MM.1S (cell line): ENCODE data around the gene LLPH.

Source experiments
- DNase-seq: peaks from one replicate; pipeline ENCODE4 v3.0.0-alpha.2; 2015
- H2AFZ ChIP-seq: fragments of 300-600 bp; sonication (generic); 2 replicates; pipeline ENCODE4 v1.6.0; 2016; ENCODE audit warnings: antibody characterized with exemption, low read length
- H3F3A ChIP-seq: fragments of 300-600 bp; sonication (generic); 2 replicates; pipeline ENCODE4 v1.6.1; 2016; ENCODE audit warnings: mild to moderate bottlenecking, antibody characterized with exemption, low read length, moderate library complexity, mixed read lengths; ENCODE audit not compliant: insufficient read depth
- H3K27ac ChIP-seq: fragments of 300-600 bp; sonication (generic); 2 replicates; pipeline ENCODE4 v1.5.1; 2016; ENCODE audit warnings: mild to moderate bottlenecking, low read length
- H3K27me3 ChIP-seq: fragments of 300-600 bp; sonication (generic); replicated peaks from 2 replicates; pipeline ENCODE4 v1.6.0; 2016; ENCODE audit warnings: low read length; ENCODE audit not compliant: insufficient read depth
- H3K36me3 ChIP-seq: fragments of 300-600 bp; sonication (generic); replicated peaks from 2 replicates; pipeline ENCODE4 v1.6.1; 2016; ENCODE audit warnings: mild to moderate bottlenecking, low read length, mixed read lengths; ENCODE audit not compliant: insufficient read depth
- H3K4me1 ChIP-seq: fragments of 300-600 bp; sonication (generic); 2 replicates; pipeline ENCODE4 v1.6.1; 2016; ENCODE audit warnings: low read length, mixed read lengths
- H3K4me2 ChIP-seq: fragments of 300-600 bp; sonication (generic); 2 replicates; pipeline ENCODE4 v1.6.0; 2016; ENCODE audit warnings: low read depth, low read length
- H3K4me3 ChIP-seq: fragments of 300-600 bp; sonication (generic); 2 replicates; pipeline ENCODE4 v1.5.1; 2016; ENCODE audit warnings: low read length, mixed read lengths
- H3K79me2 ChIP-seq: fragments of 300-600 bp; sonication (generic); 2 replicates; pipeline ENCODE4 v1.6.1; 2016; ENCODE audit warnings: mixed run types, low read length, mixed read lengths
- H3K9ac ChIP-seq: fragments of 300-600 bp; sonication (generic); 2 replicates; pipeline ENCODE4 v1.6.1; 2016; ENCODE audit warnings: low read length, mixed read lengths
- H3K9me2 ChIP-seq: fragments of 300-600 bp; sonication (generic); replicated peaks from 2 replicates; pipeline ENCODE4 v1.6.1; 2016; ENCODE audit warnings: mild to moderate bottlenecking, low read length, mixed read lengths; ENCODE audit not compliant: insufficient read depth
- H3K9me3 ChIP-seq: fragments of 300-600 bp; sonication (generic); replicated peaks from 2 replicates; pipeline ENCODE4 v1.6.1; 2016; ENCODE audit warnings: mild to moderate bottlenecking, low read length, mixed read lengths; ENCODE audit not compliant: insufficient read depth
- H4K20me1 ChIP-seq: fragments of 300-600 bp; sonication (generic); 2 replicates; pipeline ENCODE4 v1.6.1; 2016; ENCODE audit warnings: mild to moderate bottlenecking, low read length, moderate library complexity, mixed read lengths; ENCODE audit not compliant: insufficient read depth
- CTCF ChIP-seq: fragments of 300-600 bp; sonication (generic); IDR thresholded peaks from 2 replicates; pipeline ENCODE4 v1.5.1; 2016; ENCODE audit warnings: antibody characterized with exemption, low read length, mixed read lengths
- EZH2 ChIP-seq: fragments of 300-600 bp; sonication (generic); optimal IDR thresholded peaks from 2 replicates; pipeline ENCODE3; 2017; ENCODE audit warnings: low read depth, mild to moderate bottlenecking, antibody characterized with exemption, low read length, mixed read lengths
- EZH2phosphoT487 ChIP-seq: fragments of 300-600 bp; sonication (generic); IDR thresholded peaks from 2 replicates; pipeline ENCODE4 v1.6.1; 2018; ENCODE audit warnings: antibody characterized with exemption, low read length

Gene LLPH

GRCh38 chr12:66127650-66128049 lies 2.9 kb downstream of the LLPH start:
- Histone ChIP-seq H3K9me3 (no peaks in the 10 kb centered on the region), H3K4me2 (no peak overlapping the region), H3K9ac (no peak overlapping the region), H3K36me3 (peaks cover 19% of the 10 kb centered on the region), H3F3A (0 out of 2 replicates have a peak, but pooled peaks cover 15% of the 10 kb centered on the region), H3K9me2 (no peaks in the 10 kb centered on the region), H2AFZ (no peak overlapping the region), H3K4me3 (no peak overlapping the region), H3K27ac (no peak overlapping the region), H3K79me2 (peaks cover 74% of the 10 kb centered on the region), H4K20me1 (no peaks in the 10 kb centered on the region), H3K4me1 (peaks cover 9% of the 10 kb centered on the region), H3K27me3 (no peaks in the 10 kb centered on the region)
- TF ChIP-seq CTCF, result no peak
- no peak for TF ChIP-seq EZH2
- TF ChIP-seq EZH2phosphoT487, result no peak
- DNase-seq, result no peak

GRCh38 chr12:66120477-66120876 lies 10.1 kb downstream of the LLPH start:
- H3K4me2 ChIP-seq, result no peak overlapping the region
- H3K4me3 ChIP-seq, result no peak overlapping the region
- no peaks in the 10 kb centered on the region for H3K9me2 ChIP-seq
- H2AFZ ChIP-seq, result no peak overlapping the region
- H3K27ac ChIP-seq, result no peak overlapping the region
- H4K20me1 ChIP-seq, result no peaks in the 10 kb centered on the region
- H3K36me3 ChIP-seq, result peaks cover 11% of the 10 kb centered on the region
- TF ChIP-seq EZH2phosphoT487 (no peak), CTCF (no peak), EZH2 (no peak)
- H3F3A ChIP-seq, result no peaks in the 10 kb centered on the region
- DNase-seq, result no peak
- H3K9me3 ChIP-seq, result no peaks in the 10 kb centered on the region
- H3K9ac ChIP-seq, result no peak overlapping the region
- no peaks in the 10 kb centered on the region for H3K4me1 ChIP-seq
- H3K79me2 ChIP-seq, result peaks cover 11% of the 10 kb centered on the region; the same call in 1 of the 2 replicates
- no peaks in the 10 kb centered on the region for H3K27me3 ChIP-seq

GRCh38 chr12:66119870-66120241 lies 10.7 kb downstream of the LLPH start:
- no peaks in the 10 kb centered on the region for H3F3A ChIP-seq
- H3K4me1 ChIP-seq, result no peaks in the 10 kb centered on the region
- TF ChIP-seq CTCF (no peak), EZH2 (no peak), EZH2phosphoT487 (no peak)
- 0 out of 2 replicates have a peak, but pooled peaks cover 5% of the 10 kb centered on the region for H3K79me2 ChIP-seq
- no peak overlapping the region for H2AFZ ChIP-seq
- H3K27me3 ChIP-seq, result no peaks in the 10 kb centered on the region
- no peak for DNase-seq
- H3K9me3 ChIP-seq, result no peaks in the 10 kb centered on the region
- no peak overlapping the region for H3K4me2 ChIP-seq
- H4K20me1 ChIP-seq, result no peaks in the 10 kb centered on the region
- no peak overlapping the region for H3K9ac ChIP-seq
- no peak overlapping the region for H3K27ac ChIP-seq
- H3K9me2 ChIP-seq, result no peaks in the 10 kb centered on the region
- H3K36me3 ChIP-seq, result peaks cover 10% of the 10 kb centered on the region
- no peak overlapping the region for H3K4me3 ChIP-seq
